ENCODE measurements around the gene TMEM100. TPM values are rescaled to one million over a fixed set of nuclear protein-coding genes. Genes with fewer than 3 reads are reported as not detected.

The TMEM100 gene
- total and polyA plus RNA-seq, 2 of the 8 experiments (the other 6 are each of a cell fraction or from before 2014, with no cell fraction given): 0.36 to 0.48 TPM

DNA sequence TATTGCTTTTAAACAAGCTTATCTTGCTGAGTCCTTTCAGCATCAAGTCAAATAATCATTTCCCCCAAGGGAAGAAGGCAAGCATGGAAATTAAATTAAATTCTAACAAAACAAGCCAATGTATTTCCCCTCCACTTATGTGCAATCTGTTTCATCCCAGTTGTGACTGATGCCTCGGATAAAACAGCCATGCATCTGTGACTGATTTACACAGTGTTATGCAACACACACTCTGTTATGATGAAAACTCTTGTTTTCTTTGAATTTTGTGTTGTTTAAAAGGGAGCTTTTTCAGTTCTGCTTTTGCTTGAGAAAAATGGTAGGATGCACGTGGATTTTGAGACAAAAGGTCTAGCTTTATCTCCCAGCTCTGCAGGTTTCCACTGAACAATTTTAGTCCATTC, 32.6 kb downstream of the TMEM100 start:
- WGBS, 2 experiments (ENCODE audit: extremely low coverage in 1 of 2, insufficient coverage in 1 of 2, insufficient read length in 1 of 2, insufficient replicate concordance in 2 of 2, low coverage in 1 of 2, low lambda C conversion rate in 2 of 2, missing lambda C conversion rate in 1 of 2): 98% methylated on average over 2 of the region's 2 CpGs; no CpG with 5 or more reads in 1 of the 2 experiments
- Histone ChIP-seq H2AFZ (ENCODE audit: low read length) (no peak overlapping the region), H3K14ac (ENCODE audit: insufficient read length) (no peak overlapping the region), H3K4me2 (ENCODE audit: insufficient read depth in 1 of 2, low read depth in 2 of 2, low read length in 2 of 2) (no peak overlapping the region), H3K4me3 (ENCODE audit: extremely low read depth in 1 of 4, insufficient read depth in 2 of 4, low read depth in 3 of 4, low read length in 4 of 4) (no peak overlapping the region), H4K8ac (ENCODE audit: extremely low read depth, insufficient read depth, low read length) (no peak overlapping the region), H3K23me2 (ENCODE audit: low read depth, low read length) (no peaks in the 10 kb centered on the region), H3K23ac (ENCODE audit: insufficient read length) (no peak overlapping the region), H4K20me1 (replicated peaks in 1 of 2; ENCODE audit: control insufficient read depth in 1 of 2, insufficient read depth in 2 of 2, low read length in 2 of 2) (no peaks in the 10 kb centered on the region), H4K91ac (replicated peaks; ENCODE audit: insufficient read length, low read length) (no peak overlapping the region), H3K9me3 (ENCODE audit: insufficient read depth in 2 of 2, low read depth in 1 of 2, low read length in 1 of 2) (peaks cover 5 to 10% of the 10 kb centered on the region in 2 experiments; a peak in 3 of 4 replicates), H3K56ac (replicated peaks; ENCODE audit: insufficient read length, low read depth, low read length) (no peak overlapping the region), H3K4me1 (replicated peaks in 1 of 4; ENCODE audit: control insufficient read depth in 3 of 4, insufficient read depth in 4 of 4, low read length in 3 of 4) (peaks cover 0 to 2% (median 0%) of the 10 kb centered on the region in 4 experiments; a peak in 2 of 7 replicates), H3K27ac (ENCODE audit: low read depth, low read length) (no peak overlapping the region), H3K4ac (replicated peaks; ENCODE audit: insufficient read length, low read depth, low read length) (no peak overlapping the region), H2BK120ac (replicated peaks; ENCODE audit: low read depth, low read length) (no peak overlapping the region), H2BK12ac (ENCODE audit: low read depth, low read length) (no peak overlapping the region), H2BK20ac (ENCODE audit: low read length) (no peak overlapping the region), H2AK5ac (ENCODE audit: low read depth, low read length) (no peak overlapping the region), H2BK5ac (ENCODE audit: low read depth, low read length) (no peak overlapping the region), H3K79me1 (ENCODE audit: low read depth, low read length) (no peaks in the 10 kb centered on the region), H3K36me3 (ENCODE audit: control insufficient read depth in 2 of 4, insufficient read depth in 4 of 4, low read length in 3 of 4) (no peaks in the 10 kb centered on the region), H3K79me2 (ENCODE audit: control insufficient read depth in 1 of 2, insufficient read depth in 2 of 2, low read length in 2 of 2) (no peaks in the 10 kb centered on the region), H3K9ac (replicated peaks in 1 of 4; ENCODE audit: extremely low read depth in 1 of 4, low read depth in 3 of 4, low read length in 3 of 4) (no peak overlapping the region), H3K27me3 (replicated peaks in 1 of 4; ENCODE audit: control insufficient read depth in 3 of 4, extremely low read depth in 1 of 4, insufficient read depth in 3 of 4, low read length in 3 of 4) (no peaks in the 10 kb centered on the region), H2BK15ac (ENCODE audit: low read length) (no peak overlapping the region), H3K18ac (ENCODE audit: extremely low read depth, low read length) (no peak overlapping the region), H4K5ac (ENCODE audit: insufficient read length, low read depth, low read length) (no peak overlapping the region)
- TF ChIP-seq CBX8 (IDR thresholded peaks at IDR 0.05; ENCODE audit: borderline replicate concordance, low read depth, low read length) (no peak), JUN (IDR thresholded peaks at IDR 0.05; ENCODE audit: low read depth, low read length) (no peak)
- DNase-seq (ENCODE audit: low read depth in 1 of 2, low spot score in 2 of 2) (no peak), FAIRE-seq (no peak)
- CTCF ChIA-PET (ENCODE audit: partially characterized antibody): interaction anchor here (0.7 to 2.3 kb wide), 5 partner anchors 10 to 164 kb away, joined by 3 to 8 read pairs (median 3); no protein-coding TSS in a partner anchor
- POLR2A ChIA-PET (ENCODE audit: partially characterized antibody): interaction anchor here (1.1 kb wide), 1 partner anchor 18 kb away, joined by 4 read pairs; no protein-coding TSS in a partner anchor

Data from H1 (cell line).